ENCODE data around the gene LCN15. TPM values are rescaled to one million over a fixed set of nuclear protein-coding genes. Genes with fewer than 3 reads are reported as not detected.

Gene LCN15
- total and polyA plus RNA-seq, 2 of the 4 experiments (the other 2 are of a cell fraction), result not detected

GRCh38 chr9:136760424-136760823 lies 3.9 kb downstream of the LCN15 start:
- TF ChIP-seq FOS (IDR thresholded peaks at IDR 0.05; ENCODE audit: low read depth, low read length) (no peak), NFE2L2 (IDR thresholded peaks at IDR 0.05; ENCODE audit: low read depth, low read length) (no peak)
- no TSS peak for BruUV-seq (replicated peaks)
- dilution Hi-C loops (cut with HindIII; ENCODE audit: low sequenced_read_pairs, unreplicated experiment), result no loop called here
- H3K79me1 ChIP-seq (ENCODE audit: low read depth in 1 of 2, low read length in 2 of 2), result no peaks in the 10 kb centered on the region
- H3K9me1 ChIP-seq (ENCODE audit: insufficient read depth, low read length), result no peaks in the 10 kb centered on the region
- no peak overlapping the region for H4K5ac ChIP-seq (ENCODE audit: low read depth, low read length)
- H2AK9ac ChIP-seq (replicated peaks; ENCODE audit: low read depth, low read length, poor library complexity), result no peak overlapping the region
- H4K8ac ChIP-seq (ENCODE audit: low read depth in 2 of 2, low read length in 2 of 2), result no peak overlapping the region
- no peak overlapping the region for H4K91ac ChIP-seq (ENCODE audit: insufficient read depth, low read depth, low read length)
- ATAC-seq (ENCODE audit: low read depth) (no peak), DNase-seq (no peak)
- H3K9me3 ChIP-seq (ENCODE audit: control insufficient read depth, insufficient read depth, low read length), result peaks cover 10% of the 10 kb centered on the region
- H3K14ac ChIP-seq (replicated peaks; ENCODE audit: low read depth, low read length), result no peak overlapping the region
- no peak overlapping the region for H3K4ac ChIP-seq (ENCODE audit: low read depth, low read length)
- H2BK120ac ChIP-seq (ENCODE audit: low read depth, low read length), result no peak overlapping the region
- H3K27ac ChIP-seq (ENCODE audit: insufficient read depth, low read length), result no peak overlapping the region
- ChIA-PET POLR2A (ENCODE audit: unreplicated experiment) (no interaction called here), CTCF (interaction anchor here (1.0 to 1.7 kb wide), 2 partner anchors 17 to 47 kb away, joined by 3 to 7 read pairs; no protein-coding TSS in a partner anchor)
- H3K27me3 ChIP-seq (ENCODE audit: control insufficient read depth, insufficient read depth, low read length), result peaks cover 1% of the 10 kb centered on the region; the same call in 1 of the 2 replicates
- no peak overlapping the region for H2AFZ ChIP-seq (replicated peaks; ENCODE audit: low read length, poor library complexity)
- intact Hi-C loops (cut with micrococcal nuclease), result no loop called here
- no peak overlapping the region for H2BK15ac ChIP-seq (ENCODE audit: low read depth, low read length)
- no peak overlapping the region for H2AK5ac ChIP-seq (ENCODE audit: low read depth, low read length)
- 75% methylated on average over 24 of the region's 25 CpGs; no CpG with 5 or more reads in 1 of the 2 experiments for WGBS, 2 experiments (ENCODE audit: extremely low coverage in 2 of 2, insufficient read length in 1 of 2)
- H2BK20ac ChIP-seq (ENCODE audit: low read depth, low read length), result no peak overlapping the region
- no peak overlapping the region for H3K9ac ChIP-seq (ENCODE audit: low read depth, low read length)
- no peaks in the 10 kb centered on the region for H3K36me3 ChIP-seq (ENCODE audit: control insufficient read depth, insufficient read depth, low read length)
- no peak overlapping the region for H3K23ac ChIP-seq (ENCODE audit: low read depth, low read length)
- H3K4me1 ChIP-seq (ENCODE audit: control insufficient read depth, insufficient read depth, low read length), result no peaks in the 10 kb centered on the region
- no peak overlapping the region for H2BK5ac ChIP-seq (ENCODE audit: low read depth, low read length, poor library complexity, severe bottlenecking)
- in situ Hi-C loops (cut with MboI; ENCODE audit: low sequenced_read_pairs), result no loop called here
- no peak overlapping the region for H3K56ac ChIP-seq (ENCODE audit: extremely low read depth, insufficient read depth, low read length)
- H3K18ac ChIP-seq (ENCODE audit: low read depth, low read length), result no peak overlapping the region
- H3K4me2 ChIP-seq (ENCODE audit: low read depth, low read length), result no peak overlapping the region
- no peak overlapping the region for H3K4me3 ChIP-seq (ENCODE audit: insufficient read depth, low read depth, low read length)
- H4K20me1 ChIP-seq (ENCODE audit: insufficient read depth, low read length), result no peaks in the 10 kb centered on the region

All from IMR-90 (cell line).